ENCODE results near the gene NUP214. TPM values are rescaled to one million over a fixed set of nuclear protein-coding genes. Genes with fewer than 3 reads are reported as not detected.

The NUP214 gene
- total RNA-seq, 2 experiments from 2014 or later, result 40.2 to 41.1 TPM

GRCh38 chr9:131161585-131161984, 36.2 kb downstream of the NUP214 start:
- intact Hi-C loops (cut with micrococcal nuclease), result no loop called here
- peaks cover 35% of the 10 kb centered on the region for H3K36me3 Mint-ChIP-seq (ENCODE audit: low read depth)
- H3K9me3 Mint-ChIP-seq, result no peaks in the 10 kb centered on the region
- H3K27ac Mint-ChIP-seq, result no peak overlapping the region
- no peak for DNase-seq
- CTCF ChIA-PET, result interaction anchor here (0.7 kb wide), 2 partner anchors 219 to 283 kb away, joined by 3 read pairs; no protein-coding TSS in a partner anchor
- H3K4me1 Mint-ChIP-seq (ENCODE audit: low read depth), result no peaks in the 10 kb centered on the region
- no peak overlapping the region for H3K4me3 Mint-ChIP-seq
- H3K27me3 Mint-ChIP-seq (ENCODE audit: low read depth), result no peaks in the 10 kb centered on the region

GRCh38 chr9:131162886-131163285, 37.5 kb downstream of the NUP214 start:
- H3K4me3 Mint-ChIP-seq, result no peak overlapping the region
- DNase-seq, result no peak
- peak overlapping the region; percentile 55 for H3K27ac Mint-ChIP-seq
- intact Hi-C loops (cut with micrococcal nuclease), result no loop called here
- H3K4me1 Mint-ChIP-seq (ENCODE audit: low read depth), result no peaks in the 10 kb centered on the region
- H3K9me3 Mint-ChIP-seq, result no peaks in the 10 kb centered on the region
- peaks cover 38% of the 10 kb centered on the region for H3K36me3 Mint-ChIP-seq (ENCODE audit: low read depth)
- no peaks in the 10 kb centered on the region for H3K27me3 Mint-ChIP-seq (ENCODE audit: low read depth)
- CTCF ChIA-PET, result no interaction called here

DNA sequence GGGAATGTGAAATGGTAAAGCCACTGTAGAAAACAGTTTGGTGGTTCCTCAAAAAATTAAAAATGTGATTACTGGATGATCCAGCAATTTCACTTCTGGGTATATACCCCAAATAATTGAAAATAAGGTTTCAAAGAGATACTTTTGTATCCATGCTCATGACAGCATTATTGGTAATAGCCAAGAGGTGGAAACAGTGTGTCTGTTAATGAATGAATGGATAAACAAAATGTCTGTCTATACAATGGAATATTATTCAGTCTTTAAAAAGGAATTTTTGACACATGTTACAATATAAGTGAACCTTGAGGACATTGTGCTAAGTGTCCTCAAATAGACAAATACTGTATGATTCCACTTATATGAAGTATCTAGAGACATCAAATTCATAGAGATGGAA, 40.1 kb downstream of the NUP214 start:
- Mint-ChIP-seq H3K4me3 (no peak overlapping the region), H3K27ac (no peak overlapping the region), H3K27me3 (ENCODE audit: low read depth) (no peaks in the 10 kb centered on the region), H3K4me1 (ENCODE audit: low read depth) (no peaks in the 10 kb centered on the region), H3K36me3 (ENCODE audit: low read depth) (peaks cover 38% of the 10 kb centered on the region), H3K9me3 (no peaks in the 10 kb centered on the region)
- CTCF ChIA-PET, result no interaction called here
- DNase-seq, result no peak
- intact Hi-C loops (cut with micrococcal nuclease), result no loop called here

DNA sequence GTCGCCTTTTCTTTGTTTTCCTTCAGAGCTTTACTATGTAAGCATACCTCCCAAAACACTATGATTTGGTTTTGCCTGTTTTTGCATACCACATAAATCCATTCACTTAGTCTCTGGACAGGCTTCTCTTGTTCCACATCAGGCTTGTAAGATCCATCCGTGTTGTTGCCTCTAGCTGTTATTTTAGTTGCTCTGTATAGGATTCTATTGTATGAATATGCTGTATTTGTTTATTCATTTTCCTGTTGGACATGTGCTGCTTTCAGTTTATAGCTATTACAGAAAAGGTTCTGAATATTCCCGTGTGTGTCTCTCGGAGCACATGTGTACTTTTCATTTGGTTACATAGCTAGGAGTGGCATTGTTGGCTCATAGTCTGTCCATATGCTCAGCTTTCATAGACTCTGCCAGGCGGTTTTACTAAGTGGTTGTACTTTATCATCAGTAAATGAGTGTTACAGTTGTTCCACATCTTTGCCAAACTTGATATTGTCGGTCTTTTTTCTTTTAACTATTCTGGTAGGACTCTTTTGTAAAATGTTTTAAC, 41.8 kb downstream of the NUP214 start:
- DNase-seq, result no peak
- no peak overlapping the region for H3K4me3 Mint-ChIP-seq
- CTCF ChIA-PET, result interaction anchor here (0.6 to 1.4 kb wide), 6 partner anchors 9 to 323 kb away, joined by 3 to 8 read pairs (median 4); no protein-coding TSS in a partner anchor
- no peaks in the 10 kb centered on the region for H3K27me3 Mint-ChIP-seq (ENCODE audit: low read depth)
- peaks cover 47% of the 10 kb centered on the region for H3K36me3 Mint-ChIP-seq (ENCODE audit: low read depth)
- H3K9me3 Mint-ChIP-seq, result peaks cover 2% of the 10 kb centered on the region
- no peak overlapping the region for H3K27ac Mint-ChIP-seq
- intact Hi-C loops (cut with micrococcal nuclease), result no loop called here
- no peaks in the 10 kb centered on the region for H3K4me1 Mint-ChIP-seq (ENCODE audit: low read depth)

DNA sequence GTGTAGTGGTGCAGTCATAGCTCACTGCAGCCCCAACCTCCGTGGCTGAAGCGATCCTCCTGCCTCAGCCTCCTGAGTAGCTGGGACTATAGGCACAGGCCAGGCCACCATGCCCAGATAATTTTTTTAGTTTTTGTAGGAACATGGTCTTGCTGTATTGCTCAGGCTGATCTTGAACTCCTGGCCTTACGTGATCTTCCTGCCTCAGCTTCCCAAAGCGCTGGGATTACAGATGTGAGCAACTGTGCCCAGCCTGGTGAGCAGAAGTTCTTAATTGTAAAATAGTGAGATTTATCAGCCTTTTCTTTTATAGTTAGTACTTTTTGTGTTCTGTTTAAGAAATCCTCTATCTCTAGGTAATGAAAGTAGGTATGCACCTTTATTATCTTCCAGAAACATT, 42.5 kb downstream of the NUP214 start:
- Mint-ChIP-seq H3K27ac (no peak overlapping the region), H3K36me3 (ENCODE audit: low read depth) (peaks cover 44% of the 10 kb centered on the region), H3K27me3 (ENCODE audit: low read depth) (no peaks in the 10 kb centered on the region), H3K4me1 (ENCODE audit: low read depth) (no peaks in the 10 kb centered on the region), H3K4me3 (no peak overlapping the region), H3K9me3 (peaks cover 2% of the 10 kb centered on the region)
- no peak for DNase-seq
- intact Hi-C loops (cut with micrococcal nuclease), result no loop called here
- CTCF ChIA-PET, result interaction anchor here (1.4 to 2.4 kb wide), 2 partner anchors 10 to 168 kb away, joined by 6 to 8 read pairs; no protein-coding TSS in a partner anchor

- no peak overlapping the region for H3K4me3 Mint-ChIP-seq
- CTCF ChIA-PET, result interaction anchor here (2.4 kb wide), 1 partner anchor 166 kb away, joined by 6 read pairs; no protein-coding TSS in a partner anchor
- no peak overlapping the region for H3K27ac Mint-ChIP-seq
- intact Hi-C loops (cut with micrococcal nuclease), result no loop called here
- H3K36me3 Mint-ChIP-seq (ENCODE audit: low read depth), result peaks cover 36% of the 10 kb centered on the region
- H3K27me3 Mint-ChIP-seq (ENCODE audit: low read depth), result no peaks in the 10 kb centered on the region
- H3K4me1 Mint-ChIP-seq (ENCODE audit: low read depth), result no peaks in the 10 kb centered on the region
- H3K9me3 Mint-ChIP-seq, result peaks cover 2% of the 10 kb centered on the region
- DNase-seq, result no peak
Measured at GRCh38 chr9:131169563-131170240, 44.3 kb downstream of the NUP214 start.

GRCh38 chr9:131173995-131174394, 48.6 kb downstream of the NUP214 start:
- Mint-ChIP-seq H3K27me3 (ENCODE audit: low read depth) (no peaks in the 10 kb centered on the region), H3K27ac (no peak overlapping the region), H3K9me3 (peaks cover 2% of the 10 kb centered on the region), H3K4me1 (ENCODE audit: low read depth) (no peaks in the 10 kb centered on the region), H3K36me3 (ENCODE audit: low read depth) (peaks cover 29% of the 10 kb centered on the region), H3K4me3 (no peak overlapping the region)
- DNase-seq, result no peak
- intact Hi-C loops (cut with micrococcal nuclease), result no loop called here
- CTCF ChIA-PET, result no interaction called here

GRCh38 chr9:131174681-131175239, 49.4 kb downstream of the NUP214 start:
- CTCF ChIA-PET, result interaction anchor here (0.7 kb wide), 1 partner anchor 814 kb away, joined by 3 read pairs; no protein-coding TSS in a partner anchor
- DNase-seq, result no peak
- Mint-ChIP-seq H3K27ac (peak overlapping the region; percentile 6), H3K4me1 (ENCODE audit: low read depth) (no peaks in the 10 kb centered on the region), H3K27me3 (ENCODE audit: low read depth) (no peaks in the 10 kb centered on the region), H3K4me3 (no peak overlapping the region), H3K9me3 (peaks cover 2% of the 10 kb centered on the region), H3K36me3 (ENCODE audit: low read depth) (peaks cover 32% of the 10 kb centered on the region)
- intact Hi-C loops (cut with micrococcal nuclease), result loop anchor here (5.0 kb wide), 1 partner anchor 78 kb away; no protein-coding TSS in a partner anchor

DNA sequence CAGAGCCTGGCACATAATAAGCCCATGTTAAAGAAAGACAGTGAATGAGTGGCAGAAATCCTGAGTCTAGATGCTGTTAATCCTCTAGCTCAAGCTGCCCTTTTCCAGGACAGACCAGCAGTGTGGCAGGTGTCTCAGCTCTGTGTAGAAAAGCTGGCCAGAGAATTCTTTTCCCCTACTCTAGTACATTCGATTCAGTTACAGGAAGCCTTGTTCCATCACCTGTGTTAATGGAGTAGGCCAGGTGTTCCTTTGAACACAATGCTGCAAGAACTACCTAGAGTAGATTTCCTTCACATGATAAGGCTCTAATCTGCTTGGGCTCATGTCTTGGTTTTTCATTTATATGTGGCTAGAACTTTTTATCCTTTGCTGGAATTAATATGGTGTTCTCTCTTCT, 52.5 kb downstream of the NUP214 start:
- Mint-ChIP-seq H3K4me1 (ENCODE audit: low read depth) (no peaks in the 10 kb centered on the region), H3K27me3 (ENCODE audit: low read depth) (no peaks in the 10 kb centered on the region), H3K4me3 (no peak overlapping the region), H3K27ac (no peak overlapping the region), H3K9me3 (no peaks in the 10 kb centered on the region), H3K36me3 (ENCODE audit: low read depth) (peaks cover 28% of the 10 kb centered on the region)
- CTCF ChIA-PET, result interaction anchor here (0.6 to 3.5 kb wide), 12 partner anchors 11 to 262 kb away, joined by 3 to 83 read pairs (median 4); partner anchors contain the start of gene PLPP7
- DNase-seq, result no peak
- intact Hi-C loops (cut with micrococcal nuclease), result loop anchor here (1.0 to 5.0 kb wide), 3 partner anchors 74 to 158 kb away; no protein-coding TSS in a partner anchor

GRCh38 chr9:131178382-131178781, 53.0 kb downstream of the NUP214 start:
- no peak overlapping the region for H3K27ac Mint-ChIP-seq
- peak; percentile 81 for DNase-seq
- intact Hi-C loops (cut with micrococcal nuclease), result loop anchor here (1.0 to 5.0 kb wide), 3 partner anchors 74 to 158 kb away; no protein-coding TSS in a partner anchor
- H3K4me3 Mint-ChIP-seq, result no peak overlapping the region
- H3K9me3 Mint-ChIP-seq, result no peaks in the 10 kb centered on the region
- H3K27me3 Mint-ChIP-seq (ENCODE audit: low read depth), result no peaks in the 10 kb centered on the region
- H3K4me1 Mint-ChIP-seq (ENCODE audit: low read depth), result no peaks in the 10 kb centered on the region
- H3K36me3 Mint-ChIP-seq (ENCODE audit: low read depth), result peaks cover 28% of the 10 kb centered on the region
- CTCF ChIA-PET, result interaction anchor here (0.6 to 3.5 kb wide), 15 partner anchors 11 to 949 kb away, joined by 3 to 83 read pairs (median 4); no protein-coding TSS in a partner anchor

GRCh38 chr9:131178926-131179325, 53.5 kb downstream of the NUP214 start:
- no peaks in the 10 kb centered on the region for H3K27me3 Mint-ChIP-seq (ENCODE audit: low read depth)
- no peak for DNase-seq
- peaks cover 28% of the 10 kb centered on the region for H3K36me3 Mint-ChIP-seq (ENCODE audit: low read depth)
- CTCF ChIA-PET, result interaction anchor here (0.6 to 3.5 kb wide), 13 partner anchors 20 to 948 kb away, joined by 3 to 83 read pairs (median 4); no protein-coding TSS in a partner anchor
- H3K4me1 Mint-ChIP-seq (ENCODE audit: low read depth), result no peaks in the 10 kb centered on the region
- H3K9me3 Mint-ChIP-seq, result no peaks in the 10 kb centered on the region
- intact Hi-C loops (cut with micrococcal nuclease), result loop anchor here (1.0 to 5.0 kb wide), 3 partner anchors 73 to 157 kb away; no protein-coding TSS in a partner anchor
- H3K4me3 Mint-ChIP-seq, result no peak overlapping the region
- H3K27ac Mint-ChIP-seq, result peak overlapping the region; percentile 47

GRCh38 chr9:131179561-131180219, 54.3 kb downstream of the NUP214 start:
- H3K36me3 Mint-ChIP-seq (ENCODE audit: low read depth), result peaks cover 26% of the 10 kb centered on the region
- H3K9me3 Mint-ChIP-seq, result no peaks in the 10 kb centered on the region
- H3K27ac Mint-ChIP-seq, result no peak overlapping the region
- DNase-seq, result no peak
- no peaks in the 10 kb centered on the region for H3K4me1 Mint-ChIP-seq (ENCODE audit: low read depth)
- intact Hi-C loops (cut with micrococcal nuclease), result loop anchor here (5.0 kb wide), 1 partner anchor 73 kb away; no protein-coding TSS in a partner anchor
- CTCF ChIA-PET, result interaction anchor here (0.6 to 3.8 kb wide), 12 partner anchors 12 to 276 kb away, joined by 3 to 83 read pairs (median 4); no protein-coding TSS in a partner anchor
- H3K27me3 Mint-ChIP-seq (ENCODE audit: low read depth), result no peaks in the 10 kb centered on the region
- no peak overlapping the region for H3K4me3 Mint-ChIP-seq

All from activated naive CD4-positive, alpha-beta T cell treated with anti-CD3 and anti-CD28 coated beads for 36 hours (primary cell).